Caki2 (cell line): Measurements from ENCODE around the gene DMRT2. TPM values are rescaled to one million over a fixed set of nuclear protein-coding genes. Genes with fewer than 3 reads are reported as not detected.

ENCODE experiments used
- DNase-seq: peaks from one replicate; pipeline ENCODE4 v3.0.0-alpha.2; 2015; ENCODE audit warnings: low read depth
- in situ Hi-C: cut with HindIII; loops from 2 replicates; pipeline ENCODE4 v1.10.0; 2016; ENCODE audit warnings: low sequenced_read_pairs, low pct_unique_long_range_greater_than_20kb, mixed read lengths
- total RNA-seq: library from RNA; depleted of rRNA; stranded (reverse); fragments of >200 nt; shearing (Covaris generic); gene quantifications from 2 replicates; pipeline ENCODE4 v1.2.3, GENCODE V29; 2014; ENCODE audit warnings: low replicate concordance; rRNA removed

The DMRT2 gene
- 3.0 and 5.6 TPM in 2 replicates for total RNA-seq

- DNase-seq = peak; percentile 92
- in situ Hi-C loops = no loop called here
Measured at GRCh38 chr9:1050125-1050895, at the start of gene DMRT2. TSS of gene DMRT2 (plus strand) at chr9:1050357. CDS start at chr9:1051614, 1,257 bp downstream.

DNA sequence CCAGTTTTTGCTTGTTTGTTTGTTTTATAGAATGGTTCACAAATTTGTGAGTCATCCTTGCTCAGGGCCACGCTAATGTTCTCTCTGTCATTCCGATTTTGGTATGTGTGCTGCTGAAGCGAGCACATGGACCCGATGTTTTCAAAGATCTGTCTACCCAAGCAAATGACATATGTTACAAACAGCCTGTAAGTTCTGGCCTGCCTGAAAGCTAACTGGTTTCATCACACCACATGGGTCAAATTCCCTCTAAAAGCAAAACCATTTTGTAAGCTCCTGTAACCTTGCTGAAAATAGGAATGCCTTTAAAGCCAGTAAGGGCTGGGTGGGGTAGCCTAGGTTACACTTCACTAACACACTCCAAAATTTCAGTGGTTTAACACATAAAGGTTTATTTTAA is 48.3 kb upstream of the DMRT2 start:
- in situ Hi-C loops = no loop called here
- no peak for DNase-seq

DNA sequence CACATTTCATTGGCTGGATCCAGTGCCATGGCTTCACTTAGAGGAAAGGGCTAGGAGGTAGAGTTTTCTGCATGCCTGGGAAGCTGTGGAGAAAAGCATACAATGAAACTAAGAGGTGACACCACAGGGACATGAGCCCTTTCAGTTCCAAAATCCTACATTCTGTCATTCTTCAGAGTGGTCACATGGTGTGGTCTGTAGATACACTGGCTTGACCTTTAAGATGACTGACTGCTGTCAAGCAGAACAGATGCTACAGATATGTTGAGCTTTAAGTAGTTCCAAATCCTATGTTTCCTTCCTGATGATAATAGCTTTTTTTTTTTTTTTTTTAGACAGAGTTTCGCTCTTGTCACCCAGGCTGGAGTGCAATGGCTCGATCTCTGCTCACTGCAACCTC is 47.5 kb upstream of the DMRT2 start:
- DNase-seq = no peak
- in situ Hi-C loops = no loop called here

- DNase-seq = peak; percentile 30
- in situ Hi-C loops = no loop called here
Measured at GRCh38 chr9:1005043-1005667, 45.0 kb upstream of the DMRT2 start.

DNA sequence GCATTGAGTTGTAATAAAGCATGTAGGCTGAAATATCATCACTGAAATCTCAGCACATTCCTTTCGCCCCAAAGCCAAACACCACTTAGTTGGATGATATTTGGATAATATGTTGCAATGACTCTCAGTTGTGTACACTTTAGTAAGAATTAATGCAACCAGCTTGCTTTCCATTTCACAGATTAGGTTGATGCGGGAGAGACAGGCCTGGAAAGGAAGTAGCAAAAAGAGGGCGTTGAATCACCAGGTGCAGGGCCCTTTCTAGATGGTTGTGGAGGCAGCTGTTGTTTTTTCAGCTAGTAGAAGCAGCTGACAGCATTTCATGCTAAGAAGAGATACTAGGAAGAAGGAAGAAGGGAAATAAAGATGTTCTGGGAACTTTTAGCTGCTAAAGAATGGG is 42.8 kb upstream of the DMRT2 start:
- no peak for DNase-seq
- in situ Hi-C loops = no loop called here

- no peak for DNase-seq
- in situ Hi-C loops = no loop called here
Measured at GRCh38 chr9:1008216-1008615, 41.9 kb upstream of the DMRT2 start.

- in situ Hi-C loops = no loop called here
Measured at GRCh38 chr9:1009101-1009707, 41.0 kb upstream of the DMRT2 start.

GRCh38 chr9:1013021-1013420 is 37.1 kb upstream of the DMRT2 start:
- no peak for DNase-seq
- in situ Hi-C loops = no loop called here

More at GRCh38 chr9:1009101-1009707, 41.0 kb upstream of the DMRT2 start:
- DNase-seq = peak; percentile 50

GRCh38 chr9:1014225-1014624 is 35.9 kb upstream of the DMRT2 start:
- no peak for DNase-seq
- in situ Hi-C loops = no loop called here

DNA sequence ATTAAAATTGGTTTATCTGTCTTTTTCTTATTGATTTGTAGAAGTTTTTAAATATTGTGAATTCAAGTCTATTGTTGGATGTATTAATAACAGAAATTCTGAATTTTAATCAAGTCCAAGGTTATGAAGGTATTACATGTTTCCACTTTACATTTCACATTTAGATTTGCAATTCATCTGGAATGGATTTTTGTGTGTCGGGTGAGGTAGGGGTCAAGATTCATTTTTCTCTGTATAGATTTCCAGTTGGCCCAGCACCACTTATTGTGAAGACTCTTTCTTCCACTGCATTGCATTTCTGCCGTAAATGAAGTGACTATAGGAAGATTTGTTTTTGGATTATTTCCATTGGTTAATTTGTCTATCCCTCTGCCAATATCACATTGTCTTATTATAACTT is 35.5 kb upstream of the DMRT2 start:
- DNase-seq = no peak
- in situ Hi-C loops = no loop called here

DNA sequence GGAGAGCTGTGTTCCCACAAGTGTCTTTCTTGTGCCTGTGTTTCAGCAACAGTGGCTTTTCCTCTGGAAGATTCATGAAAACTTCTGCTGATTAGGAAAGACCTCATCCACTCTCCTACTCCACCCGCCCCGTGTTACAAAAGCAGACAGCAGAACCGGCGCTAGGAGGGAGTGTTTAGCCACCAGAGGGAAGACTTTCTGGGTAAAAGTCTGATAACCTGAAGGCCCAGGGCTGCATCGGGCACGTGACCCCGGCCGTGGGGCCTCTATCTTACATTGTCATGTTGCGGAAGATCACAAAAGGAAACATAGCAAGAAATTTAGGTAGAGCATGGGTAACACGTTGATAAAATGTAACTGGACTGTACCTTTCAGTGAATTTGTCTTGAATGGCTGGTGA is 32.0 kb upstream of the DMRT2 start:
- in situ Hi-C loops = no loop called here
- DNase-seq = no peak

DNA sequence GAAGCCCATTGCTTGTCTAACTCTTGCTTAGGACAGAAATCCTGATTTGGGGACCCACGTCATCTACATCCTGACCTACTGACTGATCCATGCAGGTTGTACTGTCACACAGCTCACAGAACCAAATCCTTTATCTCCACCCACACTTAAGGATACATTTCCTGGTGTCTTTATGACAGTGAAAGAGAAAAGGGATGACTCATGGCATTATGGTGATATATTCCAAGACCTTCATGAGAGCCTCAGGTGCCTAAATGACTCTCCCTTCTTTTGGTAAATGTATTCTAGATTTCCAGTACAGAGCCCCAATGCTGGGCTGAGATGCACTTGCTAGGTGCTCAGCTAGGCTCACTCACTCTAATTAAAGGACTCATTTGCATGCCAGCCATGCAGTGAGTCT is 26.0 kb upstream of the DMRT2 start:
- in situ Hi-C loops = no loop called here
- DNase-seq = no peak

GRCh38 chr9:1025131-1025530 is 25.0 kb upstream of the DMRT2 start:
- DNase-seq = no peak
- in situ Hi-C loops = no loop called here

GRCh38 chr9:1026219-1026618 is 23.9 kb upstream of the DMRT2 start:
- in situ Hi-C loops = no loop called here
- DNase-seq = no peak

DNA sequence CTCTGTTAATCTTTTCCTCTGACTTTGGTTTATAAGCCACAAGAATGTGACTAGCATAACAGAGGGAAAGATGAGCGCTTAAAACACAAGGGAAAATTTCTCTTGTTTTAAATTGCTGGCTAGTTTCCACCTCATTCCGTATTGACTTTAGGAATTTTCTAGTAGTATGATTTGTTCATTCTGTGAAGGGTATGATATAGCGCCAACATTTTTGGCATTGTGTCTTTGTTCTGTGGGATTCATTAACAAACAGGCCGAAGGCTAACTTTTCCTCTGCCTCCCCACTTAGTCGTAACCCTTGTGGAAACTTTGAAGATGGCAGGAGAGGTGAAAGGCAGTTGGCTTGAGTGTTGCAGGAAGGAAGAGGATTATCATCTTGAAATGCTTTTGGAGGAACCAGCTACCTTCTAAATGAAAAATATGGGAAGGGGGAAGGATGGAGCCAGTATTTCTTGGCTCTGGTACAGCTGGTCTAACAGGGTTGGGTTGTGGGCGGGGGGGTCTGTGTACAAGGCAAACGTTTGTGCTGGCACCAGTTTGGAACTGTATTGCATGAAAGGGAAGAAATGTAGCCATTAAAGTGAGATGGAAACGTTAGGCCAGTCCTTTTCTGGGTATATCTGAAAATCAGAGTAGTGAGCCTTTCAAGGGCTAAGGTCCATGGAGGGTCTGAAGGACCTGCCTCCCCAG is 21.5 kb upstream of the DMRT2 start:
- DNase-seq = no peak
- in situ Hi-C loops = no loop called here

GRCh38 chr9:1031951-1032601 is 18.1 kb upstream of the DMRT2 start:
- no peak for DNase-seq

GRCh38 chr9:1034271-1034670 is 15.9 kb upstream of the DMRT2 start:
- in situ Hi-C loops = no loop called here
- DNase-seq = no peak

More at GRCh38 chr9:1031951-1032601, 18.1 kb upstream of the DMRT2 start:
- in situ Hi-C loops = no loop called here

- DNase-seq = no peak
- in situ Hi-C loops = no loop called here
Measured at GRCh38 chr9:1039589-1039988, 10.6 kb upstream of the DMRT2 start.
